ENCODE data around the gene FXR2. TPM values are rescaled to one million over a fixed set of nuclear protein-coding genes. Genes with fewer than 3 reads are reported as not detected.

FXR2 gene
- total and polyA plus RNA-seq, 7 donors, result 88.2 to 164 (median 110) TPM

DNA sequence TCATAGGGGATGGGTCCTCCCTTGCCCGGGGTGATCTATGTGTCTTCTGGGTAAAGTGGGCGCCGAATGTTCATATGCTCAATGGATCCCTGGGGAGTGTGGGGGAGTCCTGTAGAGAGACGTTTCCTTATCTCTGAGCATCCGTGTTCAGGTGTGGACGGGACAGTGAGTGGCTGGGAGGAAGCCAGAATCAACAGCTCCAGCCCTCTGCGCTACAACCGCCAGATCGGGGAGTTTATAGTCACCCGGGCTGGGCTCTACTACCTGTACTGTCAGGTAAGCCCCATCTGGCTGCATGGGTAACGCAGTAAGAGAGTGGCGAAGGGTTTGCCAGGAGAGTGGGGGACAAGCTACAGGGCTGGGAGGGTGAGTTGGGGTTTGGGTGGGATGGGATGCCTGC is 58.1 kb downstream of the FXR2 start:
- no peak for ATAC-seq
- TF ChIP-seq, protein P1, sequence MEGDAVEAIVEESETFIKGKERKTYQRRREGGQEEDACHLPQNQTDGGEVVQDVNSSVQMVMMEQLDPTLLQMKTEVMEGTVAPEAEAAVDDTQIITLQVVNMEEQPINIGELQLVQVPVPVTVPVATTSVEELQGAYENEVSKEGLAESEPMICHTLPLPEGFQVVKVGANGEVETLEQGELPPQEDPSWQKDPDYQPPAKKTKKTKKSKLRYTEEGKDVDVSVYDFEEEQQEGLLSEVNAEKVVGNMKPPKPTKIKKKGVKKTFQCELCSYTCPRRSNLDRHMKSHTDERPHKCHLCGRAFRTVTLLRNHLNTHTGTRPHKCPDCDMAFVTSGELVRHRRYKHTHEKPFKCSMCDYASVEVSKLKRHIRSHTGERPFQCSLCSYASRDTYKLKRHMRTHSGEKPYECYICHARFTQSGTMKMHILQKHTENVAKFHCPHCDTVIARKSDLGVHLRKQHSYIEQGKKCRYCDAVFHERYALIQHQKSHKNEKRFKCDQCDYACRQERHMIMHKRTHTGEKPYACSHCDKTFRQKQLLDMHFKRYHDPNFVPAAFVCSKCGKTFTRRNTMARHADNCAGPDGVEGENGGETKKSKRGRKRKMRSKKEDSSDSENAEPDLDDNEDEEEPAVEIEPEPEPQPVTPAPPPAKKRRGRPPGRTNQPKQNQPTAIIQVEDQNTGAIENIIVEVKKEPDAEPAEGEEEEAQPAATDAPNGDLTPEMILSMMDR (IDR thresholded peaks at IDR 0.05), result no peak

DNA sequence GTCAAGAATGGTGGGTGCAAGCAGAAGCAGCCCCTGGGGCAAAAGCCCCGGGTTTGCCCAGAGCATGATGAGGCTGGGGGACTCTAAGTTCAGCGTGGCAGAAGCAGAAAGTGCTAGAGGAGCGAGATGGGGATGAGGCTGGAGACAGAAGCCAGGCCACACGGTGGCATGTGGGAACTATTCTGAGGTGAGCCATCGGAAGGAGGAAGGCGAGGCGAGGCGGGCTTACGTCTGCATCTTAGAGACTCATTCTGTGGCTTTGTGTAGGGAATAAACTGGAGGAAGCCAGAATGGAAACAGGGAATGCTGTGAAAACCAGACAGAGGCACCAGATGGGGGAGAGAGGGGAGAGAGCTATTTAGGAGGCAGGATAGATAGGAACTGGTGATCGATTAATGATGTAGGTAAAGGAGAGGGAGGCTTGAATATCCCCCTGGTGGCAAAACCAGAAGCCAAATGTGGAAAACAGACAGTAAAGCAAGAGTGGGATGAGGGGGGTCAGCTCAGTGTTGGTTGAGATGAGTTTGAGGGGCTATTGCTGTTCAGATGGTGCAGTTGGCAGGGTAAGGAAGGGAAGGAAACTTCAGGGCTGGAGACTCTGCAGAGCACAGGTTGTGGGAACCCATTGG is 59.3 kb downstream of the FXR2 start:
- no peaks in the 10 kb centered on the region for H3K27me3 ChIP-seq (ENCODE audit: insufficient read depth in 3 of 3, low read length in 2 of 3)
- H3K27ac ChIP-seq, result no peak overlapping the region
- H3K9me3 ChIP-seq, result no peaks in the 10 kb centered on the region
- ATAC-seq (no peak), DNase-seq (no peak)
- no peak overlapping the region for H3K4me3 ChIP-seq
- intact Hi-C loops (cut with DNase I), result no loop called here
- 57 to 69% (median 62%) methylated on average over 10 of the region's 10 CpGs for WGBS, 3 donors
- peaks cover 0 to 3% of the 10 kb centered on the region in 2 donors for H3K36me3 ChIP-seq (ENCODE audit: insufficient read depth in 1 of 2, low read depth in 1 of 2)
- TF ChIP-seq, protein P1 (IDR thresholded peaks at IDR 0.05), result no peak
- peaks cover 25% of the 10 kb centered on the region for H3K4me1 ChIP-seq

More for the DNA sequence above, 58.1 kb downstream of the FXR2 start:
- DNase-seq, result no peak
- peaks cover 29% of the 10 kb centered on the region for H3K4me1 ChIP-seq
- intact Hi-C loops (cut with DNase I), result no loop called here
- no peak overlapping the region for H3K4me3 ChIP-seq
- no peaks in the 10 kb centered on the region for H3K36me3 ChIP-seq (ENCODE audit: insufficient read depth in 1 of 2, low read depth in 1 of 2)
- H3K27me3 ChIP-seq (ENCODE audit: insufficient read depth in 3 of 3, low read length in 2 of 3), result no peaks in the 10 kb centered on the region
- 86 to 89% (median 87%) methylated on average over 12 of the region's 12 CpGs for WGBS, 3 donors
- H3K27ac ChIP-seq, result no peak overlapping the region
- H3K9me3 ChIP-seq, result no peaks in the 10 kb centered on the region

DNA sequence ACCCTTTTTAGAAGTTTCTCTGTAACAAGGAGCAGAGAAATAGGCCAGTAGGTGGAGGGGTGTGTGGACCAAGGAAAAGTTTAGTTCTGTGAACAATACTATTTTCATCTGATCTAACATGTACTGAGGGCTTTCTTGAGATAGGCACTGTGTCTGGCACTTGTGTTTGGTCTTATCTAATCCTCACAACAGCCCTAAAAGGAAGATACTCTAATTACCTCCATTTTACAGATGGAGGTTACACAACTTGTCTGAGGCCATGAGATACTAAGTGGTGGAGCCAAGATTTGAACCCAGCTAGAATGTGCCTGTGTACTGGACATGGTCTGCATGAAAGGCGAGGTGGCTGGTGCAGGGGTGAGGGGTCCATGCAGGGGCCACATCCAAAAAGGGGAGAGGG is 61.3 kb downstream of the FXR2 start:
- no peak for DNase-seq
- no peak overlapping the region for H3K4me3 ChIP-seq
- H3K9me3 ChIP-seq, result no peaks in the 10 kb centered on the region
- H3K36me3 ChIP-seq (ENCODE audit: insufficient read depth in 1 of 2, low read depth in 1 of 2), result peaks cover 0 to 3% of the 10 kb centered on the region in 2 donors
- 96 to 100% (median 96%) methylated on average over 1 of the region's 1 CpG for WGBS, 3 donors
- ATAC-seq, result no peak
- H3K27ac ChIP-seq, result peak overlapping the region; percentile 4
- TF ChIP-seq, protein P1 (IDR thresholded peaks at IDR 0.05), result no peak
- intact Hi-C loops (cut with DNase I), result no loop called here
- peaks cover 9% of the 10 kb centered on the region for H3K4me1 ChIP-seq
- no peaks in the 10 kb centered on the region for H3K27me3 ChIP-seq (ENCODE audit: insufficient read depth in 3 of 3, low read length in 2 of 3)

DNA sequence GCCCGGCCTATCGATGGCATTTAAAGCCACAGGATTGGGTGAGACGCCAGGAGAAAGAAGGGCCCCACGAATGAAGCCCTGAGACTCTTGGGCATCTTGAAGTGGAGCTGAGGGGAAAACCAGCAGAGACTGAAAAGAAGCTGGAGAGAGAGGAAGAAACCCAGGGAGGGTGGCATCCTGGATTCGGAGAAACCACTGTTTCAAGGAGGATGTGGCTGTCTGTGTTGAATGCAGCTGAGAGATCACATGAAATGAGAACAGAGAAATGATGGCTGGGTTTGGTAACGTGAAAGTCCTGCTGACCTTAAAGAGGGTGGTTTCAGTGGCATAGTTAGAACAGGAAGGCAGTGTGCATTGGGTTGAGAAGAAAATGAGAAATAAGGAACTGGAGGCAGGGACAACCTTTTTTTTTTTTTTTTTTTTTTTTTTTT is 62.1 kb downstream of the FXR2 start:
- Histone ChIP-seq H3K27ac (no peak overlapping the region), H3K36me3 (ENCODE audit: insufficient read depth in 1 of 2, low read depth in 1 of 2) (peaks cover 0 to 3% of the 10 kb centered on the region in 2 donors), H3K4me3 (no peak overlapping the region), H3K27me3 (ENCODE audit: insufficient read depth in 3 of 3, low read length in 2 of 3) (no peaks in the 10 kb centered on the region), H3K4me1 (peaks cover 2% of the 10 kb centered on the region), H3K9me3 (no peaks in the 10 kb centered on the region)
- 79 to 87% (median 83%) methylated on average over 6 of the region's 6 CpGs for WGBS, 3 donors
- TF ChIP-seq, protein P1 (IDR thresholded peaks at IDR 0.05), result no peak
- no peak for DNase-seq
- intact Hi-C loops (cut with DNase I), result no loop called here
- ATAC-seq, result no peak

DNA sequence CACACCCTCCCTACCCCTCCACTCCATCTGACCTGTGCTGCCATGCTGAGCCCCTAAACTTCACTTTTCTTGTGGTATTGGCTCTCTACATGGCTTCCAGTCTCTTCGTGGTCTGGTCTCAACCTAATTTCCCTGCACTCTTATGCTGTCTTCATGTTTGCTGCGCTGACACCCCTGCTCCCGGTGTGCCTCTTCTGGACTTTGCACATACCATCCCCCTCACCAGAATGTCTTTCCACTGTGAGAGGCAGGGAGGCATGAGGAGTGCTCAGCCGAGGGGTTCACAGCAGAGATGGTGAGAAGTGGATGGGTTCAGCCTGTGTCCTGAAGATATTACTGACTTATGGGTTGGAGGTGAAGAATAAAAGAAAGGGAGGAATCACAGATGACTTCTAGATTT is 63.3 kb downstream of the FXR2 start:
- Histone ChIP-seq H3K4me1 (no peaks in the 10 kb centered on the region), H3K36me3 (ENCODE audit: insufficient read depth in 1 of 2, low read depth in 1 of 2) (peaks cover 0 to 3% of the 10 kb centered on the region in 2 donors), H3K27me3 (ENCODE audit: insufficient read depth in 3 of 3, low read length in 2 of 3) (no peaks in the 10 kb centered on the region), H3K27ac (no peak overlapping the region), H3K4me3 (no peak overlapping the region), H3K9me3 (no peaks in the 10 kb centered on the region)
- intact Hi-C loops (cut with DNase I), result no loop called here
- DNase-seq (no peak), ATAC-seq (no peak)
- TF ChIP-seq, protein P1 (IDR thresholded peaks at IDR 0.05), result no peak
- 86 to 88% (median 86%) methylated on average over 4 of the region's 4 CpGs for WGBS, 3 donors

All from psoas muscle (tissue), 8 donors.